GM21723 (cell line): Measurements from ENCODE around the gene MYOCD.
"Not testable (repeated sequence)": the region's sequence is repeated elsewhere in the genome, so short reads cannot be mapped to it uniquely, and the experiment has no call there.

Experiments
- ATAC-seq: cut with Tn5 transposase; IDR thresholded peaks from one replicate; pipeline ENCODE4 v1.9.1; 2021; ENCODE audit warnings: mild to moderate bottlenecking, moderate library complexity; ENCODE audit not compliant: unreplicated experiment

MYOCD gene

GRCh38 chr17:12665263-12666210 lies at the start of gene MYOCD:
MYOCD (plus strand) TSS chr17:12665890; CDS start chr17:12666189, 299 bp downstream.
- ATAC-seq: no peak

- no peak for ATAC-seq
These were observed 49.5 kb upstream of the MYOCD start for GRCh38 chr17:12616161-12616560.

GRCh38 chr17:12618557-12618956 lies 47.1 kb upstream of the MYOCD start:
- ATAC-seq: no peak

- no peak for ATAC-seq
These were observed 46.1 kb upstream of the MYOCD start for GRCh38 chr17:12619459-12620199.

GRCh38 chr17:12620200-12620720 lies 45.4 kb upstream of the MYOCD start:
- no peak for ATAC-seq

GRCh38 chr17:12622726-12623125 lies 43.0 kb upstream of the MYOCD start:
- no peak for ATAC-seq

GRCh38 chr17:12623220-12623848 lies 42.4 kb upstream of the MYOCD start:
- no peak for ATAC-seq

- no peak for ATAC-seq
These were observed 41.5 kb upstream of the MYOCD start for GRCh38 chr17:12624211-12624610.

- no peak for ATAC-seq
These were observed 40.6 kb upstream of the MYOCD start for GRCh38 chr17:12625092-12625491.

GRCh38 chr17:12627177-12627629 lies 38.5 kb upstream of the MYOCD start:
- ATAC-seq: no peak

- no peak for ATAC-seq
These were observed 37.8 kb upstream of the MYOCD start for GRCh38 chr17:12627781-12628451.

GRCh38 chr17:12631076-12631475 lies 34.6 kb upstream of the MYOCD start:
- no peak for ATAC-seq

- ATAC-seq: no peak
These were observed 32.9 kb upstream of the MYOCD start for GRCh38 chr17:12632785-12633184.

GRCh38 chr17:12634789-12635414 lies 30.8 kb upstream of the MYOCD start:
- ATAC-seq: no peak

- not testable (repeated sequence) for ATAC-seq
These were observed 29.7 kb upstream of the MYOCD start for GRCh38 chr17:12635996-12636395.

GRCh38 chr17:12637015-12637414 lies 28.7 kb upstream of the MYOCD start:
- no peak for ATAC-seq

- no peak for ATAC-seq
These were observed 27.7 kb upstream of the MYOCD start for GRCh38 chr17:12637745-12638651.

GRCh38 chr17:12640364-12640763 lies 25.3 kb upstream of the MYOCD start:
- no peak for ATAC-seq

- ATAC-seq: no peak
These were observed 24.6 kb upstream of the MYOCD start for GRCh38 chr17:12641084-12641483.
